ENCODE results near the gene GPR55.

Gene GPR55

GRCh38 chr2:230903231-230904150 lies 21.6 kb downstream of the GPR55 start:
- Histone ChIP-seq H3K9me3 (no peaks in the 10 kb centered on the region), H3K27ac (no peak overlapping the region), H3K27me3 (no peaks in the 10 kb centered on the region), H3K4me1 (ENCODE audit: control insufficient read depth in 1 of 2, insufficient read depth in 1 of 2, low read depth in 1 of 2, low read length in 1 of 2) (no peaks in the 10 kb centered on the region), H3K4me3 (ENCODE audit: low read depth in 1 of 2, low read length in 1 of 2) (no peak overlapping the region), H3K36me3 (no peaks in the 10 kb centered on the region)
- TF ChIP-seq CTCF (IDR thresholded peaks at IDR 0.05), result no peak

GRCh38 chr2:230902180-230902899 lies 22.7 kb downstream of the GPR55 start:
- Histone ChIP-seq H3K4me3 (ENCODE audit: low read depth in 1 of 2, low read length in 1 of 2) (no peak overlapping the region), H3K36me3 (no peaks in the 10 kb centered on the region), H3K4me1 (ENCODE audit: control insufficient read depth in 1 of 2, insufficient read depth in 1 of 2, low read depth in 1 of 2, low read length in 1 of 2) (no peaks in the 10 kb centered on the region), H3K9me3 (no peaks in the 10 kb centered on the region), H3K27me3 (no peaks in the 10 kb centered on the region), H3K27ac (no peak overlapping the region)
- TF ChIP-seq CTCF (IDR thresholded peaks at IDR 0.05), result no peak

GRCh38 chr2:230901006-230901405 lies 24.0 kb downstream of the GPR55 start:
- no peaks in the 10 kb centered on the region for H3K4me1 ChIP-seq (ENCODE audit: control insufficient read depth in 1 of 2, insufficient read depth in 1 of 2, low read depth in 1 of 2, low read length in 1 of 2)
- H3K4me3 ChIP-seq (ENCODE audit: low read depth in 1 of 2, low read length in 1 of 2), result no peak overlapping the region
- H3K27me3 ChIP-seq, result no peaks in the 10 kb centered on the region
- H3K27ac ChIP-seq, result no peak overlapping the region
- no peaks in the 10 kb centered on the region for H3K36me3 ChIP-seq
- TF ChIP-seq CTCF (IDR thresholded peaks at IDR 0.05), result no peak
- H3K9me3 ChIP-seq, result no peaks in the 10 kb centered on the region

GRCh38 chr2:230900336-230900995 lies 24.6 kb downstream of the GPR55 start:
- no peak for TF ChIP-seq CTCF (IDR thresholded peaks at IDR 0.05)

GRCh38 chr2:230899786-230900185 lies 25.3 kb downstream of the GPR55 start:
- no peaks in the 10 kb centered on the region for H3K4me1 ChIP-seq (ENCODE audit: control insufficient read depth in 1 of 2, insufficient read depth in 1 of 2, low read depth in 1 of 2, low read length in 1 of 2)
- no peak for TF ChIP-seq CTCF (IDR thresholded peaks at IDR 0.05)
- H3K4me3 ChIP-seq (ENCODE audit: low read depth in 1 of 2, low read length in 1 of 2), result no peak overlapping the region
- no peak overlapping the region for H3K27ac ChIP-seq
- no peaks in the 10 kb centered on the region for H3K9me3 ChIP-seq
- H3K27me3 ChIP-seq, result no peaks in the 10 kb centered on the region
- no peaks in the 10 kb centered on the region for H3K36me3 ChIP-seq

More at GRCh38 chr2:230900336-230900995, 24.6 kb downstream of the GPR55 start:
- Histone ChIP-seq H3K27ac (no peak overlapping the region), H3K4me1 (ENCODE audit: control insufficient read depth in 1 of 2, insufficient read depth in 1 of 2, low read depth in 1 of 2, low read length in 1 of 2) (no peaks in the 10 kb centered on the region), H3K4me3 (ENCODE audit: low read depth in 1 of 2, low read length in 1 of 2) (no peak overlapping the region), H3K27me3 (no peaks in the 10 kb centered on the region), H3K36me3 (no peaks in the 10 kb centered on the region), H3K9me3 (no peaks in the 10 kb centered on the region)

Data from neutrophil (primary cell).